ENCODE data around the gene ATF4. TPM values are rescaled to one million over a fixed set of nuclear protein-coding genes. Genes with fewer than 3 reads are reported as not detected.

The ATF4 gene
- total and polyA plus RNA-seq, 8 donors = 155 to 929 (median 419) TPM

DNA sequence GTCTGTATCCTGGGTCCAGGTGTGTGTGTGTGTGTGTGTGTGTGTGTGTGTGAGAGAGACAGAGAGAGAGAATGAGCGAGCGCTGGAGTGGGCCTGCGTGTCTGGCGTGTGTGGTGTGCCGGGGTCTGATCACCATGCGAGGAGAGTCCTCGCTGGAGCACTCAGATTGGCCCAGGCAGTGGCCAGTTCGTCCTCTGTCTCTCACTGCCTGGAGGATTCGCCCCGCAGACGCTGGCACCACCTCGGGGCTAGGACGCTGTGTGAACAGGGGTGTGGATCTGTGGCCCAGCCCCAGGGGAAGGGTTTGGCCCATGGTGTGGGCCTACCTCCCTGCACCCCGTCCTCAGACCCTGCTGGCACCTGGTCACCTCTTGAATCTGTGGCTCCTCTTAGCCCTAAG, 38.6 kb downstream of the ATF4 start:
- intact Hi-C loops (cut with DNase I; ENCODE audit: low total_unique reads) = no loop called here
- Histone ChIP-seq H3K27ac (no peak overlapping the region), H3K27me3 (peaks cover 19 to 91% (median 53%) of the 10 kb centered on the region in 3 donors), H3K9me3 (no peaks in the 10 kb centered on the region), H3K4me1 (peaks cover 14 to 18% (median 15%) of the 10 kb centered on the region in 4 donors), H3K4me3 (no peak overlapping the region), H3K36me3 (no peaks in the 10 kb centered on the region)
- TF ChIP-seq, protein P1, sequence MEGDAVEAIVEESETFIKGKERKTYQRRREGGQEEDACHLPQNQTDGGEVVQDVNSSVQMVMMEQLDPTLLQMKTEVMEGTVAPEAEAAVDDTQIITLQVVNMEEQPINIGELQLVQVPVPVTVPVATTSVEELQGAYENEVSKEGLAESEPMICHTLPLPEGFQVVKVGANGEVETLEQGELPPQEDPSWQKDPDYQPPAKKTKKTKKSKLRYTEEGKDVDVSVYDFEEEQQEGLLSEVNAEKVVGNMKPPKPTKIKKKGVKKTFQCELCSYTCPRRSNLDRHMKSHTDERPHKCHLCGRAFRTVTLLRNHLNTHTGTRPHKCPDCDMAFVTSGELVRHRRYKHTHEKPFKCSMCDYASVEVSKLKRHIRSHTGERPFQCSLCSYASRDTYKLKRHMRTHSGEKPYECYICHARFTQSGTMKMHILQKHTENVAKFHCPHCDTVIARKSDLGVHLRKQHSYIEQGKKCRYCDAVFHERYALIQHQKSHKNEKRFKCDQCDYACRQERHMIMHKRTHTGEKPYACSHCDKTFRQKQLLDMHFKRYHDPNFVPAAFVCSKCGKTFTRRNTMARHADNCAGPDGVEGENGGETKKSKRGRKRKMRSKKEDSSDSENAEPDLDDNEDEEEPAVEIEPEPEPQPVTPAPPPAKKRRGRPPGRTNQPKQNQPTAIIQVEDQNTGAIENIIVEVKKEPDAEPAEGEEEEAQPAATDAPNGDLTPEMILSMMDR (IDR thresholded peaks at IDR 0.05) = no peak
- TF ChIP-seq POLR2A (IDR thresholded peaks at IDR 0.05) (no peak), POLR2AphosphoS5 (IDR thresholded peaks at IDR 0.05) (no peak), EP300 (IDR thresholded peaks at IDR 0.05) (no peak)
- 79 to 88% (median 85%) methylated on average over 7 to 14 of the region's 14 CpGs for WGBS, 5 donors
- no peak for DNase-seq

DNA sequence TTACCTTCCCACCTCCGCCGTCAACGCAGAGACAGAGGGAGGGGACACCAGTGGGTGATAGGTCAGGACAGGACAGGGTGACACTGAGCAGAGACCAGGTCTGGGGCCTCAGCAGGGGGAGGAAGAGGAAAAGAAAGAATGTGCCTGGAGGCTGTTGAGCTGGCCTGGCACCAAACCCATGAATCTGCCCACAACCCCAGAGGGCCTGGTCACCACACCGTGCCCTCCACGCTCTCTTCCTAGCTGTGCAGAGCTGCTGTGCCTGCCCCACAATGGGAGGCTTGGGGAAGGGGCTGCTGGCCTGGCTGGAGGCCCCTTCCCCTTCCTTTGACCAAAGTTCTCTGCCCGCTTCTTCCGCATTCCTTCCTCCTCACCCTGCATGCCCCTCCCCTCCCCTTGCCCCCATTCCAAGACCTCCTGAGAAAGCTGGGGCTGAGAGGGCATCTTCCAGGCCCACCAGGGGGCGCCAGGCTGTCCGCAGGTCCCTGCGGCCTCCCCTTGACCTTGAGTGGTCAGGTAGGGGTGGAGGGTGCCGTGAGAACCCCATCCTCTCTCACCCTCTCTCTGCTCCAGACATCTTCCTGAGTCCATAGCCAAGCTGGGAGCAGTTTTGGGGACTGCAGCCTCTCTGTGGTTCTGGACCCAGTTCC, 39.2 kb downstream of the ATF4 start:
- no peak overlapping the region for H3K27ac ChIP-seq
- peaks cover 19 to 91% (median 53%) of the 10 kb centered on the region in 3 donors for H3K27me3 ChIP-seq
- no peaks in the 10 kb centered on the region for H3K36me3 ChIP-seq
- WGBS, 5 donors = 40 to 49% (median 46%) methylated on average over 6 to 11 of the region's 11 CpGs
- intact Hi-C loops (cut with DNase I; ENCODE audit: low total_unique reads) = no loop called here
- no peak for DNase-seq
- no peak for TF ChIP-seq POLR2A (IDR thresholded peaks at IDR 0.05)
- TF ChIP-seq, protein P1 (IDR thresholded peaks at IDR 0.05) = peak in 2 of 7 experiments; percentile 19 to 37
- no peak for TF ChIP-seq EP300 (IDR thresholded peaks at IDR 0.05)
- TF ChIP-seq POLR2AphosphoS5 (IDR thresholded peaks at IDR 0.05) = no peak
- H3K4me3 ChIP-seq = no peak overlapping the region
- peaks cover 14 to 18% (median 15%) of the 10 kb centered on the region in 4 donors for H3K4me1 ChIP-seq
- no peaks in the 10 kb centered on the region for H3K9me3 ChIP-seq

GRCh38 chr22:39560127-39560526, 39.8 kb downstream of the ATF4 start:
- WGBS, 5 donors = 32 to 54% (median 48%) methylated on average over 6 of the region's 6 CpGs

DNA sequence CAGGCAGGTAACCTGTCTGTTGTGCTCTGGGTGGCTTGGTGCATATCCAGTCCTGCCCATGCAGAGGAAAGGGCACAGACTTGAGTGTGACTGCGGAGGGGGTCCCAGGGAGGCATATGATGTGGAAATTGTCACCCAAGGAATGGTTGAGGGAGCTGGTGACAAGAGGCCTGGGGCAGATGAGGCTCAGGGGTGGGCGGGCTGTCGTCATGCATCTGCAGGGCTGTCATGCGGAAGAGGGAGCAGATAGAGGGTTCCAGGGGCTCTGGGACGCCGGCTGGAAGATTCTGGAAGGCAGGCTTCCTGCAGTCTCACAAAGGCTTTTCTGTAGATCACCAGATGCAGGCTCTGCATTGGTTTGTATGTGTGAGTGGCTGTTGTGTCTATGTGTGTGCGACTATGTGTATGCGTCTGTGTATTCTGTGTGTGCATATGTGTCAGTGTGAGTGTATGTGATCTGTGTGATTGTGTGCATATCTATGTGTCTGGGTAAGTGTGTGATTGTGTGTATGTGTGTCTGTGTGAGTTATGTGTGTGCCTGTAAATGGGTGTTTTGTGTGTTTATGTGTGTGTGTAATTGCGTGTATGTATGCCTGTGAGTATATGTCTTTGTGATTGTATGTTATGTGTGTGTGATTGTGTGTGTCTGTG, 42.6 kb downstream of the ATF4 start:
- WGBS, 5 donors = 73 to 78% (median 76%) methylated on average over 9 of the region's 9 CpGs
- Histone ChIP-seq H3K27me3 (peaks cover 10 to 75% (median 27%) of the 10 kb centered on the region in 3 donors), H3K27ac (no peak overlapping the region), H3K4me3 (no peak overlapping the region), H3K36me3 (no peaks in the 10 kb centered on the region), H3K4me1 (peaks cover 6 to 8% (median 8%) of the 10 kb centered on the region in 4 donors), H3K9me3 (no peaks in the 10 kb centered on the region)
- intact Hi-C loops (cut with DNase I; ENCODE audit: low total_unique reads) = no loop called here
- TF ChIP-seq POLR2AphosphoS5 (IDR thresholded peaks at IDR 0.05) (no peak), EP300 (IDR thresholded peaks at IDR 0.05) (no peak), POLR2A (IDR thresholded peaks at IDR 0.05) (no peak)
- no peak for DNase-seq

More at GRCh38 chr22:39560127-39560526, 39.8 kb downstream of the ATF4 start:
- Histone ChIP-seq H3K27me3 (peaks cover 19 to 96% (median 53%) of the 10 kb centered on the region in 3 donors), H3K9me3 (no peaks in the 10 kb centered on the region), H3K4me3 (no peak overlapping the region), H3K27ac (no peak overlapping the region), H3K4me1 (peaks cover 14 to 18% (median 15%) of the 10 kb centered on the region in 4 donors), H3K36me3 (no peaks in the 10 kb centered on the region)
- no peak for DNase-seq
- intact Hi-C loops (cut with DNase I; ENCODE audit: low total_unique reads) = no loop called here
- no peak for TF ChIP-seq POLR2AphosphoS5 (IDR thresholded peaks at IDR 0.05)
- TF ChIP-seq, protein P1 (IDR thresholded peaks at IDR 0.05) = no peak
- TF ChIP-seq POLR2A (IDR thresholded peaks at IDR 0.05) = no peak
- no peak for TF ChIP-seq EP300 (IDR thresholded peaks at IDR 0.05)

All from stomach (tissue), 9 donors.